WTC11 (cell line): ENCODE results near the gene ALOX12B. TPM values are rescaled to one million over a fixed set of nuclear protein-coding genes. Genes with fewer than 3 reads are reported as not detected.

ENCODE experiments used
- ATAC-seq: fragments of 200-7000 bp; cut with Tn5 transposase; 2 replicates; pipeline ENCODE4 v1.10.0; 2021; ENCODE audit warnings: mild to moderate bottlenecking, moderate library complexity
- CTCF ChIA-PET: fragments of 300-600 bp; sonication (Branson Sonifier 250); formaldehyde crosslinking; loops from one replicate; lab custom pipeline; 2021; ENCODE audit warnings: antibody characterized with exemption; lab: Charles Lee
- POLR2A ChIA-PET: fragments of 350-600 bp; sonication (Branson Sonifier 250); formaldehyde crosslinking; loops from one replicate; lab custom pipeline; 2021; ENCODE audit warnings: antibody characterized with exemption; lab: Charles Lee
- DNase-seq: peaks from one replicate; pipeline ENCODE4 v3.0.0; 2021; ENCODE audit warnings: low spot score
- H3K27ac Mint-ChIP-seq: 2 replicates; pipeline ENCODE4 v1.8.0; 2021; ENCODE audit warnings: mixed read lengths
- H3K27me3 Mint-ChIP-seq: 2 replicates; pipeline ENCODE4 v1.8.0; 2021; ENCODE audit warnings: low read depth, mild to moderate bottlenecking, moderate library complexity, mixed read lengths
- H3K36me3 Mint-ChIP-seq: 2 replicates; pipeline ENCODE4 v1.8.0; 2021; ENCODE audit warnings: mixed read lengths
- H3K4me1 Mint-ChIP-seq: 2 replicates; pipeline ENCODE4 v1.8.0; 2022; ENCODE audit warnings: mixed read lengths
- H3K4me3 Mint-ChIP-seq: 2 replicates; pipeline ENCODE4 v1.8.0; 2021; ENCODE audit warnings: mild to moderate bottlenecking, moderate library complexity, mixed read lengths
- H3K9me3 Mint-ChIP-seq: 2 replicates; pipeline ENCODE4 v1.8.0; 2021; ENCODE audit warnings: mixed read lengths
- CBFB ChIP-seq: sonication (generic); formaldehyde crosslinking; IDR thresholded peaks from 2 replicates; pipeline ENCODE4 v1.8.1; 2022; ENCODE audit warnings: mild to moderate bottlenecking, low read depth, missing genetic modification reagents
- GTF2I ChIP-seq: fragments of 250-450 bp; sonication (Bioruptor Pico); conservative IDR thresholded peaks from 2 replicates; pipeline ENCODE4 v1.4.0; 2021; ENCODE audit warnings: mild to moderate bottlenecking
- JUN ChIP-seq: sonication (generic); formaldehyde crosslinking; IDR thresholded peaks from 2 replicates; pipeline ENCODE4 v1.8.0; 2023; ENCODE audit warnings: mild to moderate bottlenecking, missing genetic modification reagents
- MYBL2 ChIP-seq: sonication (generic); formaldehyde crosslinking; IDR thresholded peaks from 2 replicates; pipeline ENCODE4 v1.8.1; 2023; ENCODE audit warnings: mild to moderate bottlenecking, moderate library complexity, missing genetic modification reagents
- NFYB ChIP-seq: sonication (generic); formaldehyde crosslinking; conservative IDR thresholded peaks from 2 replicates; pipeline ENCODE4 v1.8.0; 2022; ENCODE audit warnings: low read depth, missing genetic modification reagents
- NR3C1 ChIP-seq: sonication (generic); formaldehyde crosslinking; conservative IDR thresholded peaks from 2 replicates; pipeline ENCODE4 v1.8.1; 2023; ENCODE audit warnings: low read depth, mild to moderate bottlenecking, missing genetic modification reagents
- ZNF232 ChIP-seq: sonication (generic); formaldehyde crosslinking; IDR thresholded peaks from 2 replicates; pipeline ENCODE4 v1.8.0; 2022; ENCODE audit warnings: mild to moderate bottlenecking, missing genetic modification reagents
- ZNF396 ChIP-seq: fragments of 250-450 bp; sonication (Bioruptor Pico); IDR thresholded peaks from 2 replicates; pipeline ENCODE4 v1.8.0; 2021; ENCODE audit warnings: mild to moderate bottlenecking, moderate library complexity, borderline replicate concordance
- total RNA-seq: library from RNA; stranded (reverse); gene quantifications from 3 replicates; pipeline ENCODE4 v1.2.3, GENCODE V29; 2021
- TF ChIP-seq, protein P1 (sequence below): fragments of 250-450 bp; sonication (Bioruptor Pico); IDR thresholded peaks from 2 replicates; pipeline ENCODE4 v1.9.0; 2021; ENCODE audit warnings: mild to moderate bottlenecking
- TF ChIP-seq, protein P2 (sequence below): sonication (generic); formaldehyde crosslinking; IDR thresholded peaks from 2 replicates; pipeline ENCODE4 v1.8.0; 2022; ENCODE audit warnings: mild to moderate bottlenecking, missing genetic modification reagents
- TF ChIP-seq, protein P3 (sequence below): fragments of 250-450 bp; sonication (Bioruptor Pico); IDR thresholded peaks from 2 replicates; pipeline ENCODE4 v2.1.2; 2022; ENCODE audit warnings: mild to moderate bottlenecking, moderate library complexity
- TF ChIP-seq, protein P4 (sequence below): sonication (generic); formaldehyde crosslinking; IDR thresholded peaks from 2 replicates; pipeline ENCODE4 v1.8.1; 2022; ENCODE audit warnings: mild to moderate bottlenecking, missing genetic modification reagents, moderate library complexity, borderline replicate concordance
- TF ChIP-seq, protein P5 (sequence below): sonication (generic); formaldehyde crosslinking; IDR thresholded peaks from 2 replicates; pipeline ENCODE4 v1.8.0; 2022; ENCODE audit warnings: missing genetic modification reagents
- TF ChIP-seq, protein P6 (sequence below): fragments of 250-450 bp; sonication (Bioruptor Pico); IDR thresholded peaks from 2 replicates; pipeline ENCODE4 v1.9.0; 2021; ENCODE audit warnings: moderate library complexity, mild to moderate bottlenecking, inconsistent platforms, borderline replicate concordance

ALOX12B gene
- total RNA-seq, 1 experiment from 2014 or later = 0.72 TPM

DNA sequence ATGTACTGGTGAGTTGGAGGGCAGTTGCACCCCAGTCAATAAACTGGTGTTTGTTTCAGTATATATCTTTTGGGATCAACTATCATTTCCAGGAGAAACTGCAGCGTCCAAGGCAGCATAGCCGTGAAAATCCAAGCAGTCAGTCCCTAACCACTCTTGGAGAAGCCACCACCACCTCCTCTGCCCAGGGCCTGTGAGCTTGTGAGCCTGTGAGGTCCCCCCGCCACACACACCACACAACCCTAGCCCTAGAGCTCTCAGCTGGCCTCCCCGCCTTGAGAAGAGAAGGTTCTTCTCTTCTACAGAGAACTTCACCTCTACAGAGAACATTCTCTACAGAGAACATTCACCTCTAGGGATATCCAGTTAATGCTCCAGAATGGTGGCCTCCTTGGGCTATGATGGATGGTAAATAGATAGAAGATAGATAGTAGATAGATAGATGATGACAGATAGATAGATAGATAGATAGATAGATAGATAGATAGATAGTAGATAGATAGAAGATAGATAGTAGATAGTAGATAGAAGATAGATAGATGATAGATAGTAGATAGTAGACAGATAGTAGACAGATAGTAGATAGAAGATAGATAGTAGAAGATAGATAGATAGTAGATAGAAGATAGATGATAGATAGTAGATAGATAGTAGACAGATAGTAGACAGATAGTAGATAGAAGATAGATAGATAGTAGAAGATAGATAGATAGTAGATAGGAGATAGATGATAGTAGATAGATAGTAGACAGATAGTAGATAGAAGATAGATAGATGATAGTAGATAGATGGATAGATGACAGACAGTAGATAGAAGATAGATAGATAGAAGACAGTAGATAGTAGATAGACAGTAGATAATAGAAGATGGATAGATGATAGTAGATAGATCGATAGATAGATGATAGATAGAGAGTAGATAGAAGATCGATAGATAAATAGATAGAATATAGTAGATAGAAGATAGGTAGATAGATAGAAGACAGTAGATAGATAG lies 35.0 kb downstream of the ALOX12B start (continued):
- TF ChIP-seq, protein P1, sequence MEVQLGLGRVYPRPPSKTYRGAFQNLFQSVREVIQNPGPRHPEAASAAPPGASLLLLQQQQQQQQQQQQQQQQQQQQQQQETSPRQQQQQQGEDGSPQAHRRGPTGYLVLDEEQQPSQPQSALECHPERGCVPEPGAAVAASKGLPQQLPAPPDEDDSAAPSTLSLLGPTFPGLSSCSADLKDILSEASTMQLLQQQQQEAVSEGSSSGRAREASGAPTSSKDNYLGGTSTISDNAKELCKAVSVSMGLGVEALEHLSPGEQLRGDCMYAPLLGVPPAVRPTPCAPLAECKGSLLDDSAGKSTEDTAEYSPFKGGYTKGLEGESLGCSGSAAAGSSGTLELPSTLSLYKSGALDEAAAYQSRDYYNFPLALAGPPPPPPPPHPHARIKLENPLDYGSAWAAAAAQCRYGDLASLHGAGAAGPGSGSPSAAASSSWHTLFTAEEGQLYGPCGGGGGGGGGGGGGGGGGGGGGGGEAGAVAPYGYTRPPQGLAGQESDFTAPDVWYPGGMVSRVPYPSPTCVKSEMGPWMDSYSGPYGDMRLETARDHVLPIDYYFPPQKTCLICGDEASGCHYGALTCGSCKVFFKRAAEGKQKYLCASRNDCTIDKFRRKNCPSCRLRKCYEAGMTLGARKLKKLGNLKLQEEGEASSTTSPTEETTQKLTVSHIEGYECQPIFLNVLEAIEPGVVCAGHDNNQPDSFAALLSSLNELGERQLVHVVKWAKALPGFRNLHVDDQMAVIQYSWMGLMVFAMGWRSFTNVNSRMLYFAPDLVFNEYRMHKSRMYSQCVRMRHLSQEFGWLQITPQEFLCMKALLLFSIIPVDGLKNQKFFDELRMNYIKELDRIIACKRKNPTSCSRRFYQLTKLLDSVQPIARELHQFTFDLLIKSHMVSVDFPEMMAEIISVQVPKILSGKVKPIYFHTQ = no peak
- TF ChIP-seq JUN (no peak), MYBL2 (CRISPR knock-in tag) (no peak), ZNF396 (CRISPR knock-in tag) (no peak), ZNF232 (CRISPR knock-in tag) (no peak), CBFB (CRISPR knock-in tag) (no peak)
- TF ChIP-seq, protein P2, sequence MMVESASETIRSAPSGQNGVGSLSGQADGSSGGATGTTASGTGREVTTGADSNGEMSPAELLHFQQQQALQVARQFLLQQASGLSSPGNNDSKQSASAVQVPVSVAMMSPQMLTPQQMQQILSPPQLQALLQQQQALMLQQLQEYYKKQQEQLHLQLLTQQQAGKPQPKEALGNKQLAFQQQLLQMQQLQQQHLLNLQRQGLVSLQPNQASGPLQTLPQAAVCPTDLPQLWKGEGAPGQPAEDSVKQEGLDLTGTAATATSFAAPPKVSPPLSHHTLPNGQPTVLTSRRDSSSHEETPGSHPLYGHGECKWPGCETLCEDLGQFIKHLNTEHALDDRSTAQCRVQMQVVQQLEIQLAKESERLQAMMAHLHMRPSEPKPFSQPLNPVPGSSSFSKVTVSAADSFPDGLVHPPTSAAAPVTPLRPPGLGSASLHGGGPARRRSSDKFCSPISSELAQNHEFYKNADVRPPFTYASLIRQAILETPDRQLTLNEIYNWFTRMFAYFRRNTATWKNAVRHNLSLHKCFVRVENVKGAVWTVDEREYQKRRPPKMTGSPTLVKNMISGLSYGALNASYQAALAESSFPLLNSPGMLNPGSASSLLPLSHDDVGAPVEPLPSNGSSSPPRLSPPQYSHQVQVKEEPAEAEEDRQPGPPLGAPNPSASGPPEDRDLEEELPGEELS (CRISPR knock-in tag) = no peak
- TF ChIP-seq, protein P3, sequence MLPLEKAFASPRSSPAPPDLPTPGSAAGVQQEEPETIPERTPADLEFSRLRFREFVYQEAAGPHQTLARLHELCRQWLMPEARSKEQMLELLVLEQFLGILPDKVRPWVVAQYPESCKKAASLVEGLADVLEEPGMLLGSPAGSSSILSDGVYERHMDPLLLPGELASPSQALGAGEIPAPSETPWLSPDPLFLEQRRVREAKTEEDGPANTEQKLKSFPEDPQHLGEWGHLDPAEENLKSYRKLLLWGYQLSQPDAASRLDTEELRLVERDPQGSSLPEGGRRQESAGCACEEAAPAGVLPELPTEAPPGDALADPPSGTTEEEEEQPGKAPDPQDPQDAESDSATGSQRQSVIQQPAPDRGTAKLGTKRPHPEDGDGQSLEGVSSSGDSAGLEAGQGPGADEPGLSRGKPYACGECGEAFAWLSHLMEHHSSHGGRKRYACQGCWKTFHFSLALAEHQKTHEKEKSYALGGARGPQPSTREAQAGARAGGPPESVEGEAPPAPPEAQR (CRISPR knock-in tag) = no peak
- TF ChIP-seq, protein P4, sequence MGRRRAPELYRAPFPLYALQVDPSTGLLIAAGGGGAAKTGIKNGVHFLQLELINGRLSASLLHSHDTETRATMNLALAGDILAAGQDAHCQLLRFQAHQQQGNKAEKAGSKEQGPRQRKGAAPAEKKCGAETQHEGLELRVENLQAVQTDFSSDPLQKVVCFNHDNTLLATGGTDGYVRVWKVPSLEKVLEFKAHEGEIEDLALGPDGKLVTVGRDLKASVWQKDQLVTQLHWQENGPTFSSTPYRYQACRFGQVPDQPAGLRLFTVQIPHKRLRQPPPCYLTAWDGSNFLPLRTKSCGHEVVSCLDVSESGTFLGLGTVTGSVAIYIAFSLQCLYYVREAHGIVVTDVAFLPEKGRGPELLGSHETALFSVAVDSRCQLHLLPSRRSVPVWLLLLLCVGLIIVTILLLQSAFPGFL (CRISPR knock-in tag) = no peak

DNA sequence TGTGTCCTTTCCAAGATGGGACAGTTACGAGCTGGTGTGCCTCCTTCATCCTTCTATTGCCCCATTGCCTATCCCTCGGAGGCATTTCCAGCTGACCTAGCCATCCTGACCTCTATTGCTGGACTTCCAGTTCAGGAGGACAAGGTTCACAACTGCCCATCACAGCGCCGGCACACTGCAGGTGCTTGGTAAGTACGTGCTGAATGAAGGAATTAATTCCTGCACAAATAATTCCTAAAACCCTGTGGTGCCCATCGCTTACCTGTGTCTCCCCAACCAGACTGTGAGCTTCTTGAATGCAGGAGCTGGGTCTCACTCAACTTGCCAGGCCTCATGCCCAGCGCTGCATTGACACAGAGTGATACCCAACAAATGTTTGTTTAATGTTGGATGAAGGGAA lies 35.7 kb downstream of the ALOX12B start:
- Mint-ChIP-seq H3K9me3 (no peaks in the 10 kb centered on the region), H3K4me3 (no peak overlapping the region), H3K4me1 (no peaks in the 10 kb centered on the region; the same call in 1 of the 2 replicates), H3K36me3 (no peaks in the 10 kb centered on the region), H3K27me3 (peaks cover 14% of the 10 kb centered on the region), H3K27ac (no peak overlapping the region)
- ChIA-PET CTCF (interaction anchor here (0.7 to 1.4 kb wide), 5 partner anchors 10 to 62 kb away, joined by 3 to 6 read pairs (median 3); no protein-coding TSS in a partner anchor), POLR2A (no interaction called here)
- TF ChIP-seq GTF2I (CRISPR knock-in tag) (no peak), NR3C1 (no peak), ZNF396 (CRISPR knock-in tag) (no peak), NFYB (no peak), CBFB (CRISPR knock-in tag) (no peak)
- TF ChIP-seq, protein P5, sequence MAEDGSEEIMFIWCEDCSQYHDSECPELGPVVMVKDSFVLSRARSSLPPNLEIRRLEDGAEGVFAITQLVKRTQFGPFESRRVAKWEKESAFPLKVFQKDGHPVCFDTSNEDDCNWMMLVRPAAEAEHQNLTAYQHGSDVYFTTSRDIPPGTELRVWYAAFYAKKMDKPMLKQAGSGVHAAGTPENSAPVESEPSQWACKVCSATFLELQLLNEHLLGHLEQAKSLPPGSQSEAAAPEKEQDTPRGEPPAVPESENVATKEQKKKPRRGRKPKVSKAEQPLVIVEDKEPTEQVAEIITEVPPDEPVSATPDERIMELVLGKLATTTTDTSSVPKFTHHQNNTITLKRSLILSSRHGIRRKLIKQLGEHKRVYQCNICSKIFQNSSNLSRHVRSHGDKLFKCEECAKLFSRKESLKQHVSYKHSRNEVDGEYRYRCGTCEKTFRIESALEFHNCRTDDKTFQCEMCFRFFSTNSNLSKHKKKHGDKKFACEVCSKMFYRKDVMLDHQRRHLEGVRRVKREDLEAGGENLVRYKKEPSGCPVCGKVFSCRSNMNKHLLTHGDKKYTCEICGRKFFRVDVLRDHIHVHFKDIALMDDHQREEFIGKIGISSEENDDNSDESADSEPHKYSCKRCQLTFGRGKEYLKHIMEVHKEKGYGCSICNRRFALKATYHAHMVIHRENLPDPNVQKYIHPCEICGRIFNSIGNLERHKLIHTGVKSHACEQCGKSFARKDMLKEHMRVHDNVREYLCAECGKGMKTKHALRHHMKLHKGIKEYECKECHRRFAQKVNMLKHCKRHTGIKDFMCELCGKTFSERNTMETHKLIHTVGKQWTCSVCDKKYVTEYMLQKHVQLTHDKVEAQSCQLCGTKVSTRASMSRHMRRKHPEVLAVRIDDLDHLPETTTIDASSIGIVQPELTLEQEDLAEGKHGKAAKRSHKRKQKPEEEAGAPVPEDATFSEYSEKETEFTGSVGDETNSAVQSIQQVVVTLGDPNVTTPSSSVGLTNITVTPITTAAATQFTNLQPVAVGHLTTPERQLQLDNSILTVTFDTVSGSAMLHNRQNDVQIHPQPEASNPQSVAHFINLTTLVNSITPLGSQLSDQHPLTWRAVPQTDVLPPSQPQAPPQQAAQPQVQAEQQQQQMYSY = no peak
- TF ChIP-seq, protein P6, sequence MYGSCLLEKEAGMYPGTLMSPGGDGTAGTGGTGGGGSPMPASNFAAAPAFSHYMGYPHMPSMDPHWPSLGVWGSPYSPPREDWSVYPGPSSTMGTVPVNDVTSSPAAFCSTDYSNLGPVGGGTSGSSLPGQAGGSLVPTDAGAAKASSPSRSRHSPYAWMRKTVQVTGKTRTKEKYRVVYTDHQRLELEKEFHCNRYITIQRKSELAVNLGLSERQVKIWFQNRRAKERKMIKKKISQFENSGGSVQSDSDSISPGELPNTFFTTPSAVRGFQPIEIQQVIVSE = no peak
- ATAC-seq = no peak
- no peak for DNase-seq
